SK-N-SH (cell line): Measurements from ENCODE around the gene HTR1D. TPM values are rescaled to one million over a fixed set of nuclear protein-coding genes. Genes with fewer than 3 reads are reported as not detected.

Experiments used
- CTCF ChIA-PET: fragments of 300-600, 350-600 bp; formaldehyde crosslinking; extraction: SDS; loops from one replicate; lab custom pipeline; 2021; lab: Yijun Ruan, JAX
- POLR2A ChIA-PET: fragments of 350-600 bp; sonication (Branson Sonifier 250); formaldehyde crosslinking; extraction: SDS; loops from one replicate; lab custom pipeline; 2020; ENCODE audit warnings: antibody characterized with exemption, inconsistent platforms; lab: Yijun Ruan, JAX
- DNase-seq: peaks from one replicate; pipeline ENCODE4 v3.0.0; 2012
- H2AFZ ChIP-seq: fragments of 200-600 bp; sonication (generic); 2 replicates; pipeline ENCODE4 v1.8.1; 2016; ENCODE audit warnings: antibody characterized with exemption, mild to moderate bottlenecking, low read depth
- H3F3A ChIP-seq: fragments of 200-600 bp; sonication (generic); replicated peaks from 2 replicates; pipeline ENCODE3; 2016; ENCODE audit warnings: antibody characterized with exemption, mild to moderate bottlenecking; ENCODE audit not compliant: insufficient read depth
- H3K27ac ChIP-seq, 2 experiments: fragments of 200-500 bp in 1 of 2; fragments of 200-600 bp in 1 of 2; sonication (Bioruptor generic) in 1 of 2; sonication (generic), shearing (Covaris generic) in 1 of 2; 2 replicates each; pipeline versions ENCODE4 v1.5.1 to v1.6.1; 2014 to 2016; ENCODE audit warnings: low read depth in 2 of 2, inconsistent platforms in 1 of 2, low read length in 1 of 2, mild to moderate bottlenecking in 1 of 2, mixed read lengths in 1 of 2
- H3K27me3 ChIP-seq: fragments of 200-600 bp; sonication (generic), shearing (Covaris generic); 2 replicates; pipeline ENCODE4 v1.6.1; 2016; ENCODE audit warnings: mixed run types; ENCODE audit not compliant: insufficient read depth
- H3K36me3 ChIP-seq, 2 experiments: fragments of 200-500 bp in 1 of 2; fragments of 200-600 bp in 1 of 2; sonication (Bioruptor generic) in 1 of 2; sonication (generic) in 1 of 2; replicated peaks in 1 of 2; 2 replicates each; pipeline versions ENCODE3 to v1.5.1; 2014 to 2016; ENCODE audit warnings: low read length in 1 of 2, mild to moderate bottlenecking in 1 of 2; ENCODE audit not compliant: insufficient read depth in 2 of 2, control insufficient read depth in 1 of 2
- H3K4me1 ChIP-seq, 2 experiments: fragments of 200-500 bp in 1 of 2; fragments of 200-600 bp in 1 of 2; sonication (Bioruptor generic) in 1 of 2; sonication (generic), shearing (Covaris generic) in 1 of 2; 2 replicates each; pipeline versions ENCODE4 v1.5.1 to v1.6.1; 2014 to 2016; ENCODE audit warnings: low read depth in 1 of 2, low read length in 1 of 2, mixed run types in 1 of 2; ENCODE audit not compliant: insufficient read depth in 2 of 2, control insufficient read depth in 1 of 2
- H3K4me2 ChIP-seq: fragments of 200-600 bp; sonication (generic), shearing (Covaris generic); 2 replicates; pipeline ENCODE4 v1.6.1; 2017; ENCODE audit warnings: mixed run types
- H3K4me3 ChIP-seq, 2 experiments: fragments of 200-500 bp in 1 of 2; fragments of 200-600 bp in 1 of 2; sonication (Bioruptor generic) in 1 of 2; sonication (generic), shearing (Covaris generic) in 1 of 2; 2 replicates each; pipeline versions ENCODE4 v1.5.1 to v1.8.1; 2014 to 2016; ENCODE audit warnings: low read depth in 2 of 2, inconsistent platforms in 1 of 2, low read length in 1 of 2, mild to moderate bottlenecking in 1 of 2, mixed read lengths in 1 of 2, moderate library complexity in 1 of 2
- H3K79me2 ChIP-seq: fragments of 200-600 bp; sonication (generic); 2 replicates; pipeline ENCODE4 v1.8.1; 2017; ENCODE audit warnings: mild to moderate bottlenecking; ENCODE audit not compliant: insufficient read depth
- H3K9ac ChIP-seq: fragments of 200-600 bp; sonication (generic); 2 replicates; pipeline ENCODE4 v1.6.1; 2017; ENCODE audit warnings: mixed run types
- H3K9me2 ChIP-seq: fragments of 200-600 bp; sonication (generic); 2 replicates; pipeline ENCODE4 v1.6.1; 2017; ENCODE audit warnings: mixed run types
- H3K9me3 ChIP-seq: fragments of 200-600 bp; sonication (generic); 2 replicates; pipeline ENCODE4 v1.6.1; 2017; ENCODE audit warnings: mixed run types, mild to moderate bottlenecking, moderate library complexity
- H4K20me1 ChIP-seq: fragments of 200-600 bp; sonication (generic); 2 replicates; pipeline ENCODE4 v1.6.1; 2017; ENCODE audit warnings: mild to moderate bottlenecking, mixed run types; ENCODE audit not compliant: insufficient read depth
- EP300 ChIP-seq, 2 experiments: IDR thresholded peaks; 2 replicates each; pipeline versions ENCODE4 v1.4.0 to v1.6.1; 2012; ENCODE audit warnings: borderline replicate concordance in 1 of 2, low read depth in 1 of 2, low read length in 1 of 2
- EZH2phosphoT487 ChIP-seq: fragments of 200-600 bp; sonication (generic); IDR thresholded peaks from 2 replicates; pipeline ENCODE4 v1.6.1; 2017; ENCODE audit warnings: low read depth, mixed run types, mild to moderate bottlenecking, antibody characterized with exemption, moderate library complexity, borderline replicate concordance
- FOXJ3 ChIP-seq: sonication (generic); formaldehyde crosslinking; IDR thresholded peaks from 2 replicates; pipeline ENCODE4 v1.5.1; 2020; ENCODE audit warnings: mild to moderate bottlenecking, missing genetic modification reagents
- FOXM1 ChIP-seq: IDR thresholded peaks from 2 replicates; pipeline ENCODE4 v1.4.0; 2012; ENCODE audit warnings: low read depth, mild to moderate bottlenecking
- GATA2 ChIP-seq: sonication (generic); formaldehyde crosslinking; IDR thresholded peaks from 2 replicates; pipeline ENCODE4 v1.5.0; 2020; ENCODE audit warnings: mild to moderate bottlenecking, missing genetic modification reagents
- JUND ChIP-seq: IDR thresholded peaks from 2 replicates; pipeline ENCODE4 v1.4.0; 2012
- MXI1 ChIP-seq: IDR thresholded peaks from 2 replicates; pipeline ENCODE4 v1.6.1; 2012; ENCODE audit warnings: mild to moderate bottlenecking, low read depth, low read length, improper control_type of control experiment
- NFIC ChIP-seq: IDR thresholded peaks from 2 replicates; pipeline ENCODE4 v1.4.0; 2012; ENCODE audit warnings: borderline replicate concordance
- PBX3 ChIP-seq: IDR thresholded peaks from 2 replicates; pipeline ENCODE4; 2012
- POLR2AphosphoS5 ChIP-seq: IDR thresholded peaks from 2 replicates; pipeline ENCODE4 v1.6.1; 2012; ENCODE audit warnings: low read depth, low read length
- RAD21 ChIP-seq: IDR thresholded peaks from 2 replicates; pipeline ENCODE4 v1.6.1; 2012; ENCODE audit warnings: mild to moderate bottlenecking, low read length
- RXRA ChIP-seq: IDR thresholded peaks from 2 replicates; pipeline ENCODE4 v1.4.0; 2012; ENCODE audit warnings: low read depth, mild to moderate bottlenecking, borderline replicate concordance
- SIN3A ChIP-seq: IDR thresholded peaks from 2 replicates; pipeline ENCODE4 v1.6.1; 2012; ENCODE audit warnings: low read depth, mild to moderate bottlenecking, low read length, moderate library complexity, borderline replicate concordance
- TCF12 ChIP-seq: IDR thresholded peaks from 2 replicates; pipeline ENCODE4 v1.4.0; 2012
- TEAD4 ChIP-seq: IDR thresholded peaks from 2 replicates; pipeline ENCODE4 v1.4.0; 2012; ENCODE audit warnings: mild to moderate bottlenecking, borderline replicate concordance; ENCODE audit not compliant: insufficient read depth
- WGBS: methylation state at CpG from one replicate; pipeline ENCODE4 v1.1.6; 2017; ENCODE audit warnings: low lambda C conversion rate; 5-methylcytosine and 5-hydroxymethylcytosine counted together
- polyA plus RNA-seq, 3 experiments: library from polyadenylated mRNA; depleted of rRNA; stranded (reverse); fragments of >200 nt; gene quantifications; 2 replicates each; pipeline ENCODE4 v1.2.3, GENCODE V29; 2012
- TF ChIP-seq, protein P1 (sequence below): IDR thresholded peaks from 2 replicates; pipeline ENCODE4 v1.4.0; 2012; ENCODE audit warnings: low read depth, borderline replicate concordance
- TF ChIP-seq, protein P2 (sequence below): fragments of 200-600 bp; sonication (generic); IDR thresholded peaks from 2 replicates; pipeline ENCODE4 v1.6.1; 2017; ENCODE audit warnings: antibody characterized with exemption, mild to moderate bottlenecking, moderate library complexity
- TF ChIP-seq, protein P3 (sequence below): fragments of 150-350 bp; IDR thresholded peaks from 2 replicates; pipeline ENCODE4 v1.6.1; 2017; ENCODE audit warnings: antibody characterized with exemption, low read length, low read depth, borderline replicate concordance

Gene HTR1D
- polyA plus RNA-seq, 1 of the 3 experiments (the other 2 are of a cell fraction), result 0.39 TPM

- TF ChIP-seq, protein P1, sequence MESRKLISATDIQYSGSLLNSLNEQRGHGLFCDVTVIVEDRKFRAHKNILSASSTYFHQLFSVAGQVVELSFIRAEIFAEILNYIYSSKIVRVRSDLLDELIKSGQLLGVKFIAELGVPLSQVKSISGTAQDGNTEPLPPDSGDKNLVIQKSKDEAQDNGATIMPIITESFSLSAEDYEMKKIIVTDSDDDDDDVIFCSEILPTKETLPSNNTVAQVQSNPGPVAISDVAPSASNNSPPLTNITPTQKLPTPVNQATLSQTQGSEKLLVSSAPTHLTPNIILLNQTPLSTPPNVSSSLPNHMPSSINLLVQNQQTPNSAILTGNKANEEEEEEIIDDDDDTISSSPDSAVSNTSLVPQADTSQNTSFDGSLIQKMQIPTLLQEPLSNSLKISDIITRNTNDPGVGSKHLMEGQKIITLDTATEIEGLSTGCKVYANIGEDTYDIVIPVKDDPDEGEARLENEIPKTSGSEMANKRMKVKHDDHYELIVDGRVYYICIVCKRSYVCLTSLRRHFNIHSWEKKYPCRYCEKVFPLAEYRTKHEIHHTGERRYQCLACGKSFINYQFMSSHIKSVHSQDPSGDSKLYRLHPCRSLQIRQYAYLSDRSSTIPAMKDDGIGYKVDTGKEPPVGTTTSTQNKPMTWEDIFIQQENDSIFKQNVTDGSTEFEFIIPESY, result no peak
- TF ChIP-seq RXRA (peak; percentile 50; the same call in 1 of the 2 replicates), NFIC (peak; percentile 39; the same call in 1 of the 2 replicates), MXI1 (no peak), POLR2AphosphoS5 (peak; percentile 39; the same call in 1 of the 2 replicates), RAD21 (no peak), FOXM1 (0 out of 2 replicates have a peak, but pooled peaks have one; percentile 37), FOXJ3 (no peak), GATA2 (CRISPR knock-in tag) (no peak), EZH2phosphoT487 (no peak), EP300 (IDR thresholded peaks at IDR 0.05; ENCODE audit: borderline replicate concordance in 1 of 2, low read depth in 1 of 2, low read length in 1 of 2) (peak in 1 of 2 experiments; percentile 61; a peak in 1 of 4 replicates)
- TF ChIP-seq, all 33 proteins: peak for 11
Measured at GRCh38 chr1:23196627-23197328, 20.5 kb downstream of the HTR1D start (continued).

DNA sequence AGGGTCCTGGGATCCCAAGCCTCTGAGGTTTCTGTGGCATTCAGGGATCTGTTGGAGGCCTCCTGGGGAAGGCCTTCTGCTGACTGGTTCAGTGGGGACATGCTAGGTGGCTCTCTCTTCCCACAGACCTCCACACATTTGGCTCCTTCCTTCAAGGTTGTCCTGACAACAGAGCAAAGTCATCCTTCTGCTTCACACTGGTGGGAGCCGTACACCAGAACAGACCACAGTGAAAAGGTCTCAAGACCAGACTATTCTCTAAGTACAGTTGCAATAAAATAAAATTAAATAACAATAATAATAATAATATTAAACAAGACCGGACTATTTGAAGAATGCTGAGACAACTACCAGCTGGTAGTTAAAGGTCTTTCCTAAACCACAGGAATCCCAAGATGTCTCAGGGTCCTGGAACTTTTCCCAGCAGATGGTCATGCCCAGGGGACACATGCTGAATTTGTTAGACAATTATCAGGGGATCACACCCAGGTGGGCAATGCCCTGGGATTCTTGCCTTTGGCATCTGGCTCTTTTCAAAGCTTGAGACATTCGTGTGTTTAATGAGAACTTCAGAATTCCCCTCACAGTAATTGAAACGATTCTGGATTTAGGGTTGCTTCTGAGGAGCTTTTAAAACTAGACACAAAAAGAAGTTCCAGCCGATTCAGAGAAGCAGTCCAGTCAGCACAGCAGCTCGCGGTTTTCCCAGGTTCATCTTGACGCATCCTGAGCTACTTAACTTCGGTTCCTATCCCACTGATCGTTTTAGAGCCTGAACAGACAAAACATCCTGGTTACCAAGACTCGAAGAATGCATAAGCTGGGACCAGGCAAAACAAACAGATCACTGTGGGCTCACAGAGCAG, 22.9 kb downstream of the HTR1D start:
- peaks cover 50% of the 10 kb centered on the region for H3F3A ChIP-seq
- H2AFZ ChIP-seq, result peak overlapping the region; percentile 5; the same call in 1 of the 2 replicates
- peak overlapping the region in 1 of 2 experiments; percentile 27; a peak in 1 of 4 replicates for H3K4me3 ChIP-seq
- 16% methylated on average over 11 of the region's 11 CpGs for WGBS
- H3K9ac ChIP-seq, result peak overlapping the region; percentile 68
- CTCF ChIA-PET, result interaction anchor here (0.8 to 5.4 kb wide), 7 partner anchors 10 to 217 kb away, joined by 3 to 67 read pairs (median 7); partner anchors contain the start of gene HTR1D
- no peaks in the 10 kb centered on the region for H3K9me2 ChIP-seq
- POLR2A ChIA-PET, result no interaction called here
- TF ChIP-seq SIN3A (peak; percentile 85; the same call in 1 of the 2 replicates), FOXM1 (peak; percentile 61; the same call in 1 of the 2 replicates), EP300 (IDR thresholded peaks at IDR 0.05; ENCODE audit: borderline replicate concordance in 1 of 2, low read depth in 1 of 2, low read length in 1 of 2) (peak in 1 of 2 experiments; percentile 24; a peak in 1 of 4 replicates), MXI1 (no peak), TEAD4 (peak; percentile 85; the same call in 1 of the 2 replicates), POLR2AphosphoS5 (peak; percentile 84), PBX3 (peak; percentile 47; the same call in 1 of the 2 replicates), NFIC (peak; percentile 80), JUND (peak; percentile 26; the same call in 1 of the 2 replicates), TCF12 (peak; percentile 97)
- TF ChIP-seq, protein P2, sequence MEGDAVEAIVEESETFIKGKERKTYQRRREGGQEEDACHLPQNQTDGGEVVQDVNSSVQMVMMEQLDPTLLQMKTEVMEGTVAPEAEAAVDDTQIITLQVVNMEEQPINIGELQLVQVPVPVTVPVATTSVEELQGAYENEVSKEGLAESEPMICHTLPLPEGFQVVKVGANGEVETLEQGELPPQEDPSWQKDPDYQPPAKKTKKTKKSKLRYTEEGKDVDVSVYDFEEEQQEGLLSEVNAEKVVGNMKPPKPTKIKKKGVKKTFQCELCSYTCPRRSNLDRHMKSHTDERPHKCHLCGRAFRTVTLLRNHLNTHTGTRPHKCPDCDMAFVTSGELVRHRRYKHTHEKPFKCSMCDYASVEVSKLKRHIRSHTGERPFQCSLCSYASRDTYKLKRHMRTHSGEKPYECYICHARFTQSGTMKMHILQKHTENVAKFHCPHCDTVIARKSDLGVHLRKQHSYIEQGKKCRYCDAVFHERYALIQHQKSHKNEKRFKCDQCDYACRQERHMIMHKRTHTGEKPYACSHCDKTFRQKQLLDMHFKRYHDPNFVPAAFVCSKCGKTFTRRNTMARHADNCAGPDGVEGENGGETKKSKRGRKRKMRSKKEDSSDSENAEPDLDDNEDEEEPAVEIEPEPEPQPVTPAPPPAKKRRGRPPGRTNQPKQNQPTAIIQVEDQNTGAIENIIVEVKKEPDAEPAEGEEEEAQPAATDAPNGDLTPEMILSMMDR, result no peak
- TF ChIP-seq, protein P3, sequence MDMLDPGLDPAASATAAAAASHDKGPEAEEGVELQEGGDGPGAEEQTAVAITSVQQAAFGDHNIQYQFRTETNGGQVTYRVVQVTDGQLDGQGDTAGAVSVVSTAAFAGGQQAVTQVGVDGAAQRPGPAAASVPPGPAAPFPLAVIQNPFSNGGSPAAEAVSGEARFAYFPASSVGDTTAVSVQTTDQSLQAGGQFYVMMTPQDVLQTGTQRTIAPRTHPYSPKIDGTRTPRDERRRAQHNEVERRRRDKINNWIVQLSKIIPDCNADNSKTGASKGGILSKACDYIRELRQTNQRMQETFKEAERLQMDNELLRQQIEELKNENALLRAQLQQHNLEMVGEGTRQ, result no peak
- no peak for DNase-seq
- peak overlapping the region; percentile 71 for H3K4me2 ChIP-seq
- no peaks in the 10 kb centered on the region for H3K9me3 ChIP-seq
- H3K79me2 ChIP-seq, result no peaks in the 10 kb centered on the region
- H3K36me3 ChIP-seq, result no peaks in the 10 kb centered on the region
- H3K27me3 ChIP-seq, result no peaks in the 10 kb centered on the region
- peak overlapping the region; percentile 54 to 93; a peak in 3 of 4 replicates for H3K27ac ChIP-seq
- H3K4me1 ChIP-seq, result peaks cover 4 to 19% of the 10 kb centered on the region in 2 experiments; a peak in 3 of 4 replicates
- no peaks in the 10 kb centered on the region for H4K20me1 ChIP-seq
